Measurements from ENCODE around the gene FAM90A26.
"Not testable (repeated sequence)": the region's sequence is repeated elsewhere in the genome, so short reads cannot be mapped to it uniquely, and the experiment has no call there.

GRCh38 chr4:9214701-9215100 lies 44.5 kb downstream of the FAM90A26 start:
- not testable (repeated sequence) for TF ChIP-seq EZH2phosphoT487 (IDR thresholded peaks at IDR 0.05; ENCODE audit: borderline replicate concordance); CTCF (conservative IDR thresholded peaks at IDR 0.05; ENCODE audit: low read length)

Measured in Loucy (cell line).